Suprapubic skin (tissue), 3 donors: ENCODE measurements around the gene KIF16B.

Experiments
- CTCF ChIP-seq, 2 donors: fragments of 200-600 bp in 1 of 2; fragments of 450-650 bp in 1 of 2; sonication (generic) in 1 of 2; IDR thresholded peaks; one replicate each; pipeline ENCODE4 v1.5.1; 2016 to 2019; ENCODE audit warnings: antibody characterized with exemption in 2 of 2, mild to moderate bottlenecking in 1 of 2, moderate library complexity in 1 of 2
- EP300 ChIP-seq: sonication (generic); formaldehyde crosslinking; IDR thresholded peaks from one replicate; pipeline ENCODE4 v1.6.1; 2017; ENCODE audit warnings: antibody characterized with exemption
- POLR2A ChIP-seq, 2 donors: fragments of 450-650 bp; IDR thresholded peaks; one replicate each; pipeline ENCODE4 v1.6.1; 2017; ENCODE audit warnings: antibody characterized with exemption in 2 of 2, mild to moderate bottlenecking in 2 of 2, moderate library complexity in 2 of 2

- no peak for TF ChIP-seq CTCF (IDR thresholded peaks at IDR 0.05)
- TF ChIP-seq POLR2A (IDR thresholded peaks at IDR 0.05), result no peak
- no peak for TF ChIP-seq EP300
Measured at GRCh38 chr20:16457514-16457913, 115.7 kb downstream of the KIF16B start.
